WTC11 (cell line): ENCODE data around the gene EXTL1. TPM values are rescaled to one million over a fixed set of nuclear protein-coding genes. Genes with fewer than 3 reads are reported as not detected.

ENCODE experiments used
- ATAC-seq: fragments of 200-7000 bp; cut with Tn5 transposase; 2 replicates; pipeline ENCODE4 v1.10.0; 2021; ENCODE audit warnings: mild to moderate bottlenecking, moderate library complexity
- CTCF ChIA-PET: fragments of 300-600 bp; sonication (Branson Sonifier 250); formaldehyde crosslinking; loops from one replicate; lab custom pipeline; 2021; ENCODE audit warnings: antibody characterized with exemption; lab: Charles Lee
- POLR2A ChIA-PET: fragments of 350-600 bp; sonication (Branson Sonifier 250); formaldehyde crosslinking; loops from one replicate; lab custom pipeline; 2021; ENCODE audit warnings: antibody characterized with exemption; lab: Charles Lee
- DNase-seq: peaks from one replicate; pipeline ENCODE4 v3.0.0; 2021; ENCODE audit warnings: low spot score
- H3K27ac Mint-ChIP-seq: 2 replicates; pipeline ENCODE4 v1.8.0; 2021; ENCODE audit warnings: mixed read lengths
- H3K27me3 Mint-ChIP-seq: 2 replicates; pipeline ENCODE4 v1.8.0; 2021; ENCODE audit warnings: low read depth, mild to moderate bottlenecking, moderate library complexity, mixed read lengths
- H3K36me3 Mint-ChIP-seq: 2 replicates; pipeline ENCODE4 v1.8.0; 2021; ENCODE audit warnings: mixed read lengths
- H3K4me1 Mint-ChIP-seq: 2 replicates; pipeline ENCODE4 v1.8.0; 2022; ENCODE audit warnings: mixed read lengths
- H3K4me3 Mint-ChIP-seq: 2 replicates; pipeline ENCODE4 v1.8.0; 2021; ENCODE audit warnings: mild to moderate bottlenecking, moderate library complexity, mixed read lengths
- H3K9me3 Mint-ChIP-seq: 2 replicates; pipeline ENCODE4 v1.8.0; 2021; ENCODE audit warnings: mixed read lengths
- AFF4 ChIP-seq: sonication (generic); formaldehyde crosslinking; IDR thresholded peaks from 2 replicates; pipeline ENCODE4 v1.8.1; 2023; ENCODE audit warnings: mild to moderate bottlenecking, missing genetic modification reagents, borderline replicate concordance
- ATF2 ChIP-seq: sonication (generic); formaldehyde crosslinking; IDR thresholded peaks from 2 replicates; pipeline ENCODE4 v1.8.1; 2022; ENCODE audit warnings: low read depth, missing genetic modification reagents, borderline replicate concordance
- ATF6 ChIP-seq: sonication (generic); formaldehyde crosslinking; IDR thresholded peaks from 2 replicates; pipeline ENCODE4 v1.8.1; 2023; ENCODE audit warnings: mild to moderate bottlenecking, missing genetic modification reagents
- CREM ChIP-seq: sonication (generic); formaldehyde crosslinking; IDR thresholded peaks from 2 replicates; pipeline ENCODE4 v1.8.1; 2022; ENCODE audit warnings: mild to moderate bottlenecking, missing genetic modification reagents, moderate library complexity
- CTCF ChIP-seq: fragments of 200-600 bp; IDR thresholded peaks from 2 replicates; pipeline ENCODE4 v1.8.0; 2022; ENCODE audit warnings: antibody characterized with exemption
- ELF4 ChIP-seq: sonication (generic); formaldehyde crosslinking; IDR thresholded peaks from 2 replicates; pipeline ENCODE4 v1.8.1; 2022; ENCODE audit warnings: low read depth, mild to moderate bottlenecking, moderate library complexity, missing genetic modification reagents
- EMX1 ChIP-seq: fragments of 250-450 bp; sonication (Bioruptor Pico); IDR thresholded peaks from 2 replicates; pipeline ENCODE4 v1.8.0; 2021; ENCODE audit warnings: mild to moderate bottlenecking
- ERG ChIP-seq: fragments of 250-450 bp; sonication (Bioruptor Pico); IDR thresholded peaks from 2 replicates; pipeline ENCODE4 v1.8.0; 2021; ENCODE audit warnings: mild to moderate bottlenecking
- IRF2 ChIP-seq: sonication (generic); formaldehyde crosslinking; IDR thresholded peaks from 2 replicates; pipeline ENCODE4 v1.8.0; 2022; ENCODE audit warnings: low read depth, missing genetic modification reagents, borderline replicate concordance
- JAZF1 ChIP-seq: fragments of 250-450 bp; sonication (Bioruptor Pico); IDR thresholded peaks from 2 replicates; pipeline ENCODE4 v1.9.0; 2021; ENCODE audit warnings: moderate library complexity, mild to moderate bottlenecking, inconsistent platforms
- NR1H2 ChIP-seq: sonication (generic); formaldehyde crosslinking; IDR thresholded peaks from 2 replicates; pipeline ENCODE4 v1.9.0; 2021; ENCODE audit warnings: mild to moderate bottlenecking, moderate library complexity, missing genetic modification reagents
- OVOL2 ChIP-seq: fragments of 250-450 bp; sonication (Bioruptor Pico); IDR thresholded peaks from 2 replicates; pipeline ENCODE4 v1.9.0; 2021; ENCODE audit warnings: mild to moderate bottlenecking, borderline replicate concordance
- SP1 ChIP-seq: sonication (generic); formaldehyde crosslinking; conservative IDR thresholded peaks from 2 replicates; pipeline ENCODE4 v1.8.1; 2022; ENCODE audit warnings: missing genetic modification reagents
- TCF7 ChIP-seq: sonication (generic); formaldehyde crosslinking; IDR thresholded peaks from 2 replicates; pipeline ENCODE4 v1.8.0; 2022; ENCODE audit warnings: mild to moderate bottlenecking, low read depth, missing genetic modification reagents, moderate library complexity
- TP53 ChIP-seq: sonication (generic); formaldehyde crosslinking; IDR thresholded peaks from 2 replicates; pipeline ENCODE4 v1.8.1; 2023; ENCODE audit warnings: mild to moderate bottlenecking, missing genetic modification reagents
- ZBTB21 ChIP-seq: sonication (generic); formaldehyde crosslinking; IDR thresholded peaks from 2 replicates; pipeline ENCODE4 v1.8.1; 2023; ENCODE audit warnings: mild to moderate bottlenecking, missing genetic modification reagents, borderline replicate concordance
- ZNF138 ChIP-seq: sonication (generic); formaldehyde crosslinking; conservative IDR thresholded peaks from 2 replicates; pipeline ENCODE4 v1.8.1; 2022; ENCODE audit warnings: mild to moderate bottlenecking, moderate library complexity, missing genetic modification reagents
- ZNF317 ChIP-seq: sonication (generic); formaldehyde crosslinking; IDR thresholded peaks from 2 replicates; pipeline ENCODE4 v1.8.1; 2023; ENCODE audit warnings: low read depth, mild to moderate bottlenecking, moderate library complexity, missing genetic modification reagents, borderline replicate concordance
- total RNA-seq: library from RNA; stranded (reverse); gene quantifications from 3 replicates; pipeline ENCODE4 v1.2.3, GENCODE V29; 2021
- TF ChIP-seq, protein P1 (sequence below): sonication (generic); formaldehyde crosslinking; IDR thresholded peaks from 2 replicates; pipeline ENCODE4 v1.8.1; 2022; ENCODE audit warnings: mild to moderate bottlenecking, missing genetic modification reagents, moderate library complexity, borderline replicate concordance
- TF ChIP-seq, protein P2 (sequence below): fragments of 250-450 bp; sonication (Bioruptor Pico); IDR thresholded peaks from 2 replicates; pipeline ENCODE4 v1.9.0; 2021; ENCODE audit warnings: mild to moderate bottlenecking, borderline replicate concordance

The EXTL1 gene
- total RNA-seq, 1 experiment from 2014 or later, result 2.1 TPM

GRCh38 chr1:26038477-26038876 lies 16.9 kb downstream of the EXTL1 start:
- no peak for DNase-seq
- Mint-ChIP-seq H3K36me3 (no peaks in the 10 kb centered on the region), H3K27me3 (peaks cover 55% of the 10 kb centered on the region), H3K4me1 (peaks cover 8% of the 10 kb centered on the region), H3K9me3 (no peaks in the 10 kb centered on the region), H3K27ac (no peak overlapping the region), H3K4me3 (no peak overlapping the region)
- POLR2A ChIA-PET, result no interaction called here
- TF ChIP-seq ATF2, result no peak
- no peak for TF ChIP-seq AFF4 (CRISPR knock-in tag)
- TF ChIP-seq EMX1 (CRISPR knock-in tag), result no peak
- no peak for TF ChIP-seq JAZF1 (CRISPR knock-in tag)
- TF ChIP-seq, protein P1, sequence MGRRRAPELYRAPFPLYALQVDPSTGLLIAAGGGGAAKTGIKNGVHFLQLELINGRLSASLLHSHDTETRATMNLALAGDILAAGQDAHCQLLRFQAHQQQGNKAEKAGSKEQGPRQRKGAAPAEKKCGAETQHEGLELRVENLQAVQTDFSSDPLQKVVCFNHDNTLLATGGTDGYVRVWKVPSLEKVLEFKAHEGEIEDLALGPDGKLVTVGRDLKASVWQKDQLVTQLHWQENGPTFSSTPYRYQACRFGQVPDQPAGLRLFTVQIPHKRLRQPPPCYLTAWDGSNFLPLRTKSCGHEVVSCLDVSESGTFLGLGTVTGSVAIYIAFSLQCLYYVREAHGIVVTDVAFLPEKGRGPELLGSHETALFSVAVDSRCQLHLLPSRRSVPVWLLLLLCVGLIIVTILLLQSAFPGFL (CRISPR knock-in tag), result no peak
- TF ChIP-seq ZBTB21 (CRISPR knock-in tag), result no peak
- no peak for TF ChIP-seq NR1H2 (CRISPR knock-in tag)
- no peak for TF ChIP-seq SP1
- TF ChIP-seq ZNF138, result no peak
- TF ChIP-seq OVOL2, result no peak
- TF ChIP-seq ELF4 (CRISPR knock-in tag), result no peak
- TF ChIP-seq TCF7 (CRISPR knock-in tag), result no peak
- ATAC-seq, result no peak
- CTCF ChIA-PET, result interaction anchor here (1.5 to 6.2 kb wide), 4 partner anchors 9 to 247 kb away, joined by 4 to 136 read pairs (median 4); partner anchors contain the start of gene ZNF593

- H3K27ac Mint-ChIP-seq, result no peak overlapping the region
- ATAC-seq (no peak), DNase-seq (no peak)
- H3K27me3 Mint-ChIP-seq, result peaks cover 55% of the 10 kb centered on the region
- ChIA-PET POLR2A (no interaction called here), CTCF (interaction anchor here (1.5 to 6.2 kb wide), 4 partner anchors 9 to 247 kb away, joined by 4 to 136 read pairs (median 4); partner anchors contain the start of gene ZNF593)
- no peaks in the 10 kb centered on the region for H3K9me3 Mint-ChIP-seq
- no peaks in the 10 kb centered on the region for H3K36me3 Mint-ChIP-seq
- no peak overlapping the region for H3K4me3 Mint-ChIP-seq
- H3K4me1 Mint-ChIP-seq, result peaks cover 8% of the 10 kb centered on the region
- TF ChIP-seq ATF6, result no peak
- TF ChIP-seq ELF4 (CRISPR knock-in tag), result no peak
- no peak for TF ChIP-seq CTCF
- no peak for TF ChIP-seq ZNF317 (CRISPR knock-in tag)
- TF ChIP-seq ERG (CRISPR knock-in tag), result no peak
- no peak for TF ChIP-seq CREM (CRISPR knock-in tag)
- no peak for TF ChIP-seq IRF2 (CRISPR knock-in tag)
- TF ChIP-seq, protein P2, sequence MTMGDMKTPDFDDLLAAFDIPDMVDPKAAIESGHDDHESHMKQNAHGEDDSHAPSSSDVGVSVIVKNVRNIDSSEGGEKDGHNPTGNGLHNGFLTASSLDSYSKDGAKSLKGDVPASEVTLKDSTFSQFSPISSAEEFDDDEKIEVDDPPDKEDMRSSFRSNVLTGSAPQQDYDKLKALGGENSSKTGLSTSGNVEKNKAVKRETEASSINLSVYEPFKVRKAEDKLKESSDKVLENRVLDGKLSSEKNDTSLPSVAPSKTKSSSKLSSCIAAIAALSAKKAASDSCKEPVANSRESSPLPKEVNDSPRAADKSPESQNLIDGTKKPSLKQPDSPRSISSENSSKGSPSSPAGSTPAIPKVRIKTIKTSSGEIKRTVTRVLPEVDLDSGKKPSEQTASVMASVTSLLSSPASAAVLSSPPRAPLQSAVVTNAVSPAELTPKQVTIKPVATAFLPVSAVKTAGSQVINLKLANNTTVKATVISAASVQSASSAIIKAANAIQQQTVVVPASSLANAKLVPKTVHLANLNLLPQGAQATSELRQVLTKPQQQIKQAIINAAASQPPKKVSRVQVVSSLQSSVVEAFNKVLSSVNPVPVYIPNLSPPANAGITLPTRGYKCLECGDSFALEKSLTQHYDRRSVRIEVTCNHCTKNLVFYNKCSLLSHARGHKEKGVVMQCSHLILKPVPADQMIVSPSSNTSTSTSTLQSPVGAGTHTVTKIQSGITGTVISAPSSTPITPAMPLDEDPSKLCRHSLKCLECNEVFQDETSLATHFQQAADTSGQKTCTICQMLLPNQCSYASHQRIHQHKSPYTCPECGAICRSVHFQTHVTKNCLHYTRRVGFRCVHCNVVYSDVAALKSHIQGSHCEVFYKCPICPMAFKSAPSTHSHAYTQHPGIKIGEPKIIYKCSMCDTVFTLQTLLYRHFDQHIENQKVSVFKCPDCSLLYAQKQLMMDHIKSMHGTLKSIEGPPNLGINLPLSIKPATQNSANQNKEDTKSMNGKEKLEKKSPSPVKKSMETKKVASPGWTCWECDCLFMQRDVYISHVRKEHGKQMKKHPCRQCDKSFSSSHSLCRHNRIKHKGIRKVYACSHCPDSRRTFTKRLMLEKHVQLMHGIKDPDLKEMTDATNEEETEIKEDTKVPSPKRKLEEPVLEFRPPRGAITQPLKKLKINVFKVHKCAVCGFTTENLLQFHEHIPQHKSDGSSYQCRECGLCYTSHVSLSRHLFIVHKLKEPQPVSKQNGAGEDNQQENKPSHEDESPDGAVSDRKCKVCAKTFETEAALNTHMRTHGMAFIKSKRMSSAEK (CRISPR knock-in tag), result no peak
- no peak for TF ChIP-seq TP53
Observed at GRCh38 chr1:26038904-26039303, 17.3 kb downstream of the EXTL1 start.
